ENCODE results near the gene PSMD10. TPM values are rescaled to one million over a fixed set of nuclear protein-coding genes. Genes with fewer than 3 reads are reported as not detected.

PSMD10 gene
- total RNA-seq, 1 donor from 2014 or later, result 20.3 TPM

DNA sequence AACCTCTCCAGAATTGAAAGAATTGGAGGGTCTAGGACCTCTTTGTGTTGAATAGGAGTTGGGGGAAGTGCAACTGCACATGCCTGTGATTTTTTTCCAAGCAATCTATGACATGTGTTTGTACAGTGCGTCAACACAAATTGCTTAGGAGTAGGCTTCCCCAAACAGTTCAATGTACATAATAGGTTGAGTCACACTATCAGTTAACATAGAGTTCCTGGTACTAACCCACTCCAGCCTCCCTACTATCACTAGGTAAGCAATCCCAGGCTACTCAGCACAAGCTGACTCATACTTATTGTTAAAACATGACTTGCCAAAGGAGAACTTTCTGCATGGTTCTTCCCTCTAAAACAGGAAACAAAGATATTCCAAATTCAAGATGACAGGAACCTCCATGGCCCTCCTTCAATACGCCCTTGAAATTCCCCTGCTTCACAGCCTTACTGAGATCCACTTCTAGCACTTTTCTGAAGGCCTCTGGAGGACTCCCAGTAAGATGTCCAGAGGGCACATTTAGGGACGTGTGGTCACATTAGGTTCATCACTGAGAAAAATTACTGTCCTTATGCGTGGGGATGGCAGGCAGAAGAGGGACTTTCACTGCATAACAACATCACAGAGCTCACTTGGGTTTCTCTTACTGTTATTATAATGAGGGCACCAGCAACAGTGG, 54.9 kb downstream of the PSMD10 start:
- no peak for DNase-seq
- Histone ChIP-seq H3K27ac (replicated peaks) (no peak overlapping the region), H3K9me3 (replicated peaks) (no peaks in the 10 kb centered on the region), H3K27me3 (ENCODE audit: low read depth) (no peaks in the 10 kb centered on the region), H3K4me3 (no peak overlapping the region), H3K4me1 (no peaks in the 10 kb centered on the region), H3K36me3 (no peaks in the 10 kb centered on the region)
- TF ChIP-seq, protein P1, sequence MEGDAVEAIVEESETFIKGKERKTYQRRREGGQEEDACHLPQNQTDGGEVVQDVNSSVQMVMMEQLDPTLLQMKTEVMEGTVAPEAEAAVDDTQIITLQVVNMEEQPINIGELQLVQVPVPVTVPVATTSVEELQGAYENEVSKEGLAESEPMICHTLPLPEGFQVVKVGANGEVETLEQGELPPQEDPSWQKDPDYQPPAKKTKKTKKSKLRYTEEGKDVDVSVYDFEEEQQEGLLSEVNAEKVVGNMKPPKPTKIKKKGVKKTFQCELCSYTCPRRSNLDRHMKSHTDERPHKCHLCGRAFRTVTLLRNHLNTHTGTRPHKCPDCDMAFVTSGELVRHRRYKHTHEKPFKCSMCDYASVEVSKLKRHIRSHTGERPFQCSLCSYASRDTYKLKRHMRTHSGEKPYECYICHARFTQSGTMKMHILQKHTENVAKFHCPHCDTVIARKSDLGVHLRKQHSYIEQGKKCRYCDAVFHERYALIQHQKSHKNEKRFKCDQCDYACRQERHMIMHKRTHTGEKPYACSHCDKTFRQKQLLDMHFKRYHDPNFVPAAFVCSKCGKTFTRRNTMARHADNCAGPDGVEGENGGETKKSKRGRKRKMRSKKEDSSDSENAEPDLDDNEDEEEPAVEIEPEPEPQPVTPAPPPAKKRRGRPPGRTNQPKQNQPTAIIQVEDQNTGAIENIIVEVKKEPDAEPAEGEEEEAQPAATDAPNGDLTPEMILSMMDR (IDR thresholded peaks at IDR 0.05; ENCODE audit: borderline replicate concordance), result no peak
- intact Hi-C loops (cut with micrococcal nuclease), result no loop called here

DNA sequence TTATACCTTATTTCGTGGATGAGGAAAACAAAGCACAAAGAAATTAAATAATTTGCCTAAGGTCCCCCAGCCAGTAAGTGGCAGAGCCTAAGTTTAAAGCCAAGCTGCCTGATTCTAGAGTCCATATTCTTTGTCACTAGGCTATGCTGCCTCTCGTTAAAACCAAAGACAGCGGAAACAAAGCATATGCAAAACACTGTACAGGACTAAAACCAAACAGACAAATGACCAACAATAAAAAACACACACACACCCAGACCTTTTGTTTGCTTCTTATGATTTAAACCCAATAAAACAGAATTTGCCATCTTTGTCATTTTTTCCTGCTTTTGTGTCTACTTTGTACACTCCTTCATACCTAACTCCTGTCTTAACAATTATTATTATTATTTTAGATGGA, 56.6 kb downstream of the PSMD10 start:
- no peaks in the 10 kb centered on the region for H3K27me3 ChIP-seq (ENCODE audit: low read depth)
- H3K27ac ChIP-seq (replicated peaks), result no peak overlapping the region
- H3K9me3 ChIP-seq (replicated peaks), result no peaks in the 10 kb centered on the region
- H3K36me3 ChIP-seq, result no peaks in the 10 kb centered on the region
- DNase-seq, result no peak
- intact Hi-C loops (cut with micrococcal nuclease), result no loop called here
- TF ChIP-seq, protein P1 (IDR thresholded peaks at IDR 0.05; ENCODE audit: borderline replicate concordance), result no peak
- no peaks in the 10 kb centered on the region for H3K4me1 ChIP-seq
- H3K4me3 ChIP-seq, result no peak overlapping the region

Other genes starting within 250 kb of the PSMD10 start
- gene TEX13B, start 109.2 kb downstream of the PSMD10 start, total RNA-seq, result not detected
- gene VSIG1, start 46.5 kb downstream of the PSMD10 start, total RNA-seq, result not detected
- gene ATG4A, start 236 bp upstream of the PSMD10 start, total RNA-seq, result 17.4 TPM